ENCODE data around the gene SKAP1.

- TF ChIP-seq POLR2A (IDR thresholded peaks at IDR 0.05) (no peak), CTCF (IDR thresholded peaks at IDR 0.05 in 4 of 5, conservative IDR thresholded peaks at IDR 0.05 in 1 of 5) (no peak)
Observed at GRCh38 chr17:48111937-48112241, 318.1 kb downstream of the SKAP1 start.

Data from gastrocnemius medialis (tissue), 4 donors.